Liver (tissue), 3 donors: ENCODE measurements around the gene ANXA9.

ENCODE experiments used
- ATF3 ChIP-seq: IDR thresholded peaks from 2 replicates; pipeline ENCODE4 v1.6.1; 2016; ENCODE audit warnings: antibody characterized with exemption
- FOXA1 ChIP-seq: IDR thresholded peaks from 2 replicates; pipeline ENCODE4 v1.6.1; 2016; ENCODE audit warnings: antibody characterized with exemption
- GABPA ChIP-seq, 2 donors: IDR thresholded peaks in 1 of 2; conservative IDR thresholded peaks in 1 of 2; 2 replicates each; pipeline ENCODE4 v1.6.1; 2016; ENCODE audit warnings: antibody characterized with exemption in 2 of 2, mild to moderate bottlenecking in 1 of 2, moderate library complexity in 1 of 2
- JUND ChIP-seq, 2 donors: IDR thresholded peaks; 2 replicates each; pipeline ENCODE4 v1.6.1; 2016; ENCODE audit warnings: antibody characterized with exemption in 2 of 2
- RAD21 ChIP-seq, 2 donors: IDR thresholded peaks; 2 replicates each; pipeline ENCODE4 v1.6.1; 2016; ENCODE audit warnings: antibody characterized with exemption in 2 of 2, mild to moderate bottlenecking in 2 of 2
- SP1 ChIP-seq: IDR thresholded peaks from 2 replicates; pipeline ENCODE4 v1.6.1; 2018; ENCODE audit warnings: antibody characterized with exemption, mild to moderate bottlenecking
- TAF1 ChIP-seq: conservative IDR thresholded peaks from 2 replicates; pipeline ENCODE4 v1.6.1; 2016; ENCODE audit warnings: antibody characterized with exemption, mild to moderate bottlenecking
- YY1 ChIP-seq: IDR thresholded peaks from 2 replicates; pipeline ENCODE4 v1.6.1; 2016; ENCODE audit warnings: antibody characterized with exemption, mild to moderate bottlenecking
- TF ChIP-seq, protein P1 (sequence below): fragments of 150-350 bp; IDR thresholded peaks from 2 replicates; pipeline ENCODE4 v1.5.1; 2017; ENCODE audit warnings: improper control_type of control experiment, low read depth, low read length; ENCODE audit not compliant: missing input control
- TF ChIP-seq, protein P2 (sequence below): IDR thresholded peaks from 2 replicates; pipeline ENCODE4 v1.6.1; 2016; ENCODE audit warnings: antibody characterized with exemption
- TF ChIP-seq, protein P3 (sequence below): IDR thresholded peaks from 2 replicates; pipeline ENCODE4 v1.6.1; 2016; ENCODE audit warnings: antibody characterized with exemption
- TF ChIP-seq, protein P4 (sequence below): IDR thresholded peaks from 2 replicates; pipeline ENCODE4 v1.6.1; 2016; ENCODE audit warnings: antibody characterized with exemption, mild to moderate bottlenecking
- donor health status: healthy.
- donor health status: healthy.

DNA sequence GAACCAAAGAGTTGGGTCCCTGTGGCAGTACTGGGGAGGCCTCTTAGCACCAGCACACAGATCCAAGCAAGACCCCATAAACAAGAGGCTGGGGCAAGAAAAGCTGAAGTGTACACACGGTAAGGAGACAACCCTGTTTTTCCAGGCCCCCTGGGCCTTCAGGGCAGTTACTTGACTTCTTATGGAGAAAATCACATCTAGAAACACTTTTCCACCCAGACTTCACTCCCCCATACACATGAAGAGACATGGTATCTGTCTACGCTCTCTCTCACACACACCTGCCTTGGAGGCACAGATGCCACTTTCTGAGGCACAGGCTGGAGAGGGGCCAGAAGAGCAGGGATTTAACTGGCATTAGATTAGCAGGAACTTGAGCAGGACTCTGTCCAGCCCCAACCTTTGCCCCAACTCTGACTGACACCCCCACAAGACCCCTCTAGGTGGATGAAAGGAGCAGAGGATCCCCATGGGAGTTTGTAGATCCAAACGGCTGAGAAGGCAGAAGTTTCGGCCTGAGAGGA is 9.6 kb upstream of the ANXA9 start:
- TF ChIP-seq YY1 (no peak), TAF1 (no peak), JUND (IDR thresholded peaks at IDR 0.05) (no peak), ATF3 (no peak), FOXA1 (no peak), SP1 (no peak), RAD21 (IDR thresholded peaks at IDR 0.05) (no peak), GABPA (IDR thresholded peaks at IDR 0.05 in 1 of 2, conservative IDR thresholded peaks at IDR 0.05 in 1 of 2) (no peak)
- TF ChIP-seq, protein P1, sequence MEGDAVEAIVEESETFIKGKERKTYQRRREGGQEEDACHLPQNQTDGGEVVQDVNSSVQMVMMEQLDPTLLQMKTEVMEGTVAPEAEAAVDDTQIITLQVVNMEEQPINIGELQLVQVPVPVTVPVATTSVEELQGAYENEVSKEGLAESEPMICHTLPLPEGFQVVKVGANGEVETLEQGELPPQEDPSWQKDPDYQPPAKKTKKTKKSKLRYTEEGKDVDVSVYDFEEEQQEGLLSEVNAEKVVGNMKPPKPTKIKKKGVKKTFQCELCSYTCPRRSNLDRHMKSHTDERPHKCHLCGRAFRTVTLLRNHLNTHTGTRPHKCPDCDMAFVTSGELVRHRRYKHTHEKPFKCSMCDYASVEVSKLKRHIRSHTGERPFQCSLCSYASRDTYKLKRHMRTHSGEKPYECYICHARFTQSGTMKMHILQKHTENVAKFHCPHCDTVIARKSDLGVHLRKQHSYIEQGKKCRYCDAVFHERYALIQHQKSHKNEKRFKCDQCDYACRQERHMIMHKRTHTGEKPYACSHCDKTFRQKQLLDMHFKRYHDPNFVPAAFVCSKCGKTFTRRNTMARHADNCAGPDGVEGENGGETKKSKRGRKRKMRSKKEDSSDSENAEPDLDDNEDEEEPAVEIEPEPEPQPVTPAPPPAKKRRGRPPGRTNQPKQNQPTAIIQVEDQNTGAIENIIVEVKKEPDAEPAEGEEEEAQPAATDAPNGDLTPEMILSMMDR, result no peak
- TF ChIP-seq, protein P2, sequence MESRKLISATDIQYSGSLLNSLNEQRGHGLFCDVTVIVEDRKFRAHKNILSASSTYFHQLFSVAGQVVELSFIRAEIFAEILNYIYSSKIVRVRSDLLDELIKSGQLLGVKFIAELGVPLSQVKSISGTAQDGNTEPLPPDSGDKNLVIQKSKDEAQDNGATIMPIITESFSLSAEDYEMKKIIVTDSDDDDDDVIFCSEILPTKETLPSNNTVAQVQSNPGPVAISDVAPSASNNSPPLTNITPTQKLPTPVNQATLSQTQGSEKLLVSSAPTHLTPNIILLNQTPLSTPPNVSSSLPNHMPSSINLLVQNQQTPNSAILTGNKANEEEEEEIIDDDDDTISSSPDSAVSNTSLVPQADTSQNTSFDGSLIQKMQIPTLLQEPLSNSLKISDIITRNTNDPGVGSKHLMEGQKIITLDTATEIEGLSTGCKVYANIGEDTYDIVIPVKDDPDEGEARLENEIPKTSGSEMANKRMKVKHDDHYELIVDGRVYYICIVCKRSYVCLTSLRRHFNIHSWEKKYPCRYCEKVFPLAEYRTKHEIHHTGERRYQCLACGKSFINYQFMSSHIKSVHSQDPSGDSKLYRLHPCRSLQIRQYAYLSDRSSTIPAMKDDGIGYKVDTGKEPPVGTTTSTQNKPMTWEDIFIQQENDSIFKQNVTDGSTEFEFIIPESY, result no peak
- TF ChIP-seq, protein P3, sequence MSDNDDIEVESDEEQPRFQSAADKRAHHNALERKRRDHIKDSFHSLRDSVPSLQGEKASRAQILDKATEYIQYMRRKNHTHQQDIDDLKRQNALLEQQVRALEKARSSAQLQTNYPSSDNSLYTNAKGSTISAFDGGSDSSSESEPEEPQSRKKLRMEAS, result no peak
- TF ChIP-seq, protein P4, sequence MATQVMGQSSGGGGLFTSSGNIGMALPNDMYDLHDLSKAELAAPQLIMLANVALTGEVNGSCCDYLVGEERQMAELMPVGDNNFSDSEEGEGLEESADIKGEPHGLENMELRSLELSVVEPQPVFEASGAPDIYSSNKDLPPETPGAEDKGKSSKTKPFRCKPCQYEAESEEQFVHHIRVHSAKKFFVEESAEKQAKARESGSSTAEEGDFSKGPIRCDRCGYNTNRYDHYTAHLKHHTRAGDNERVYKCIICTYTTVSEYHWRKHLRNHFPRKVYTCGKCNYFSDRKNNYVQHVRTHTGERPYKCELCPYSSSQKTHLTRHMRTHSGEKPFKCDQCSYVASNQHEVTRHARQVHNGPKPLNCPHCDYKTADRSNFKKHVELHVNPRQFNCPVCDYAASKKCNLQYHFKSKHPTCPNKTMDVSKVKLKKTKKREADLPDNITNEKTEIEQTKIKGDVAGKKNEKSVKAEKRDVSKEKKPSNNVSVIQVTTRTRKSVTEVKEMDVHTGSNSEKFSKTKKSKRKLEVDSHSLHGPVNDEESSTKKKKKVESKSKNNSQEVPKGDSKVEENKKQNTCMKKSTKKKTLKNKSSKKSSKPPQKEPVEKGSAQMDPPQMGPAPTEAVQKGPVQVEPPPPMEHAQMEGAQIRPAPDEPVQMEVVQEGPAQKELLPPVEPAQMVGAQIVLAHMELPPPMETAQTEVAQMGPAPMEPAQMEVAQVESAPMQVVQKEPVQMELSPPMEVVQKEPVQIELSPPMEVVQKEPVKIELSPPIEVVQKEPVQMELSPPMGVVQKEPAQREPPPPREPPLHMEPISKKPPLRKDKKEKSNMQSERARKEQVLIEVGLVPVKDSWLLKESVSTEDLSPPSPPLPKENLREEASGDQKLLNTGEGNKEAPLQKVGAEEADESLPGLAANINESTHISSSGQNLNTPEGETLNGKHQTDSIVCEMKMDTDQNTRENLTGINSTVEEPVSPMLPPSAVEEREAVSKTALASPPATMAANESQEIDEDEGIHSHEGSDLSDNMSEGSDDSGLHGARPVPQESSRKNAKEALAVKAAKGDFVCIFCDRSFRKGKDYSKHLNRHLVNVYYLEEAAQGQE, result peak; percentile 59
